ENCODE measurements around the gene NOP9.

Gene NOP9, protein sequence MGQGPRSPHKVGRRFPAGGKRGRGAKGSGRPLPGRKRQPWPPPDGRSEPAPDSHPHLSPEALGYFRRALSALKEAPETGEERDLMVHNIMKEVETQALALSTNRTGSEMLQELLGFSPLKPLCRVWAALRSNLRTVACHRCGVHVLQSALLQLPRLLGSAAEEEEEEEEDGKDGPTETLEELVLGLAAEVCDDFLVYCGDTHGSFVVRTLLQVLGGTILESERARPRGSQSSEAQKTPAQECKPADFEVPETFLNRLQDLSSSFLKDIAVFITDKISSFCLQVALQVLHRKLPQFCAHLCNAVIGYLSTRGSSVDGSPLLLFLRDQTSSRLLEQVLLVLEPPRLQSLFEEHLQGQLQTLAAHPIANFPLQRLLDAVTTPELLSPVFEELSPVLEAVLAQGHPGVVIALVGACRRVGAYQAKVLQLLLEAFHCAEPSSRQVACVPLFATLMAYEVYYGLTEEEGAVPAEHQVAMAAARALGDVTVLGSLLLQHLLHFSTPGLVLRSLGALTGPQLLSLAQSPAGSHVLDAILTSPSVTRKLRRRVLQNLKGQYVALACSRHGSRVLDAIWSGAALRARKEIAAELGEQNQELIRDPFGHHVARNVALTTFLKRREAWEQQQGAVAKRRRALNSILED
- total RNA-seq: 71.4 to 75.8 reads per million in 2 donors

DNA sequence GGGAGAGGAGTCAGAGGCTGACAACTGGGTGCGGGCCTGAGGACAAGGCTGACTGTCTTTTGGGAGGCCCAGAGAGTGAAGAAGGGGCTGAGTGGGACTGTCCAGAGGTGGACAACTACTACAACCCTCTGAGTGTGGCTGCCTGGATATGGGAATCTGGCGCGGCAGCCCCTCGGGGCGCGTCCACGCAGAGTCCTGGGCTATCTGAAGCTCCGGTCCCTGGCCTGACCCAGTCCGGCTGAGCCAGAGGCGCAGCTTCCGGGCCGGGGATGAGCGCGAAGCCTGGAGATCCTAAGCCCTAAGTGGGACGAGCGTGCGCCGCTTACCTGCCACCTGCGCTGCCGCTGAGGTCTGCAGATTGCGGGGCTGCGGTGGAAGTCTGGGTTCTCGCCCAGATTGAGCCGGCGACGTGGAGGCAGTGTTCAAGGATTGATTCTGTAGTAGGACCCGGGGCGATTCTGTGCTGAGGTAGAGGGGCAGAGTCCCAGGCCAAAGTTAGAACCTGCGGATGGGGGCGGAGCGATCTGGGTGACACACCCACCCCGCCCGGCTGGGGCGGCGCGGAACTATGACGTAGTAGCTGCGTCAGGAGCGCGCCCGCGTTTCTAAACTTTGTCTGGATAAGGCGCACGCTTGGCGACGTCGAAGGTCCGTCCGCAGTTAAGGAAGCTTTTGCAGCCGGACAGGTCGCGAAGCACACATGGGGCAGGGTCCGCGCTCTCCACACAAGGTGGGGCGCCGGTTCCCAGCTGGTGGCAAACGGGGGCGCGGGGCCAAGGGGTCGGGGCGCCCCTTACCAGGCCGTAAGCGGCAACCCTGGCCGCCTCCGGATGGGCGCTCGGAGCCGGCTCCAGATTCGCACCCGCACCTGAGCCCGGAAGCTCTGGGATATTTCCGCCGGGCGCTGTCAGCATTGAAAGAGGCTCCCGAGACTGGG is at the start of gene NOP9, which contains the start of gene DHRS1:
NOP9 (plus strand) TSS at position 596 of the 937 bp plus-strand sequence; CDS start at position 701, 105 bp downstream.
DHRS1 (minus strand) TSS at position 526 of the 937 bp plus-strand sequence. CDS start 674 bp downstream, outside the sequence.
- peak; percentile 82 to 90 (median 86) for DNase-seq

DNA sequence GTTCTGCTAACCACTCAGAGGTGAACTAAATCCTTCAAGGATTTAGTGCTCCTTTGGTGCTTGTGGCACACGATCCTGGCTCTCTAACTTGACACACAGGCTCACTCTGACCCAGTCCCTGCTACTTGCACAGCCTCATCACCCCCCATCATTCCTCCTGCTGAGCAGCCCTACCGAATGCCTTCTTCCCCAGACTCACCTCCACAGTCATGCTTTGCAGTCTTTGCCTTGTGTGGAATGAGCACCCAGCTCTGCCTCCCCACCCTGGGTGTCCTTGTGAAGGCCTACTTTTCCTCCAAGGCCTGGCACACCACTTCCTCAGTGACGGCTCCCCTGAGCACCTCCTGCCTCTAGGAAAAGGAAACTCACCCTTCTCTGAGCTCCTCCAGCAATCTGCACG is 49.3 kb upstream of the NOP9 start:
- DNase-seq: no peak

DNA sequence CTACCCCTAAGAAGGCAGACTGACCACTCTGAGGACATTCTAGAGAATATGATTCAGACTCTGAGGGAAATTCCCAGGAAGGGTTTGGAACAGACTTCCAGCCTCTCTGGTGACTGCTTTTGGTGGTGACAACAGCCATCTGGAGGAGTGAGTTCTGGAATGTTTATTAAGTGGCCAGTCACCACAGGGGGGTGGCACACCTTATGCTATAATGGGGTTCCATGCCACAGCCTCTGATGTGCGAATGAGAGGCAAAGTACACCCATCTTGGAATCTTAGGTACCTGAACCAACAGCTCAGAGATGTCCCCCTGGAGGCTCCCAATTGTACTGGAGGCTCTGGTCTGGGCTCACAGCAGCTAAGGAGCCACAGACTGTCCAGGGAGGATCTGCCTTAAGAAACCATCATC is 47.8 kb upstream of the NOP9 start:
- no peak for DNase-seq

DNA sequence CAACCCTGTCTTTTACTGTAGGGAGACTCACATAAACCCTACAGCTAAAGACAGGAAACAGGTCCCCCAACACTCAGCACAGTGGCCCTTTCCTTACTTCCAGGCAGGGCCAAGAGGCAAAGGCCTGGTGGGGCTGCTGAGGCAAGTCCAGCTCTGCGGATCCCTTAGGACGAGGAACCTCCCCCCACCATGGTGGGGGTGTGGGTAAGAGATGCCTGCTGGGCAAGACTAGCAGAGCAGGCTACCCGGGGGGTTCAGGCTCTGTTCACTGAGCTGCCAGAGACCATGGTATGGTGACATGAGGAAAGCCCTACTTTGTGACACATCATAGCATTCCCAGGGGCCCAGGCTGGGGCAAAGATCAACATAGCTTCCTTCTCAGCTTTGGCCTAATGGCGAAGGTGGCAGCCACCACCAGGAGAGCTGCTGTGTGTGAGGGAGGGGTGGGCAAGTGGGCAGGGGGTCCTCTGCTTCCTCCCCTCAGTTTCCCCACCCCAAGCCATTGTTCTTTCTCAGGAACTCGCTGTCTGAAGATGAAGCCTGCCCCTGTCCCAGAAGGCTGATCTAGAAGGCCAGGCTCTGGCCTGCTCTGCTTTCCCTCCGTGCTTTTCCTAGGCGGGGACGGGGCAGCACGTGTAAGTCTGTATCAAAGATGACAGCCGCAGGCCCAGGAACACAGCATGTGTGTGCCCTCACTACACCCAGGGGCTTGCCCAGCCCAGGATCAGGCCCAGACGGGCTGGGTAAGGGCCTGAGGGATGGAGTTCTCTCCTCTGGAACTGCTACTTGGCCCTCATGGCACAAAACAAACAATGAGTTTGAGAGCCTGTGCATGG is 47.1 kb upstream of the NOP9 start:
- DNase-seq: no peak

DNA sequence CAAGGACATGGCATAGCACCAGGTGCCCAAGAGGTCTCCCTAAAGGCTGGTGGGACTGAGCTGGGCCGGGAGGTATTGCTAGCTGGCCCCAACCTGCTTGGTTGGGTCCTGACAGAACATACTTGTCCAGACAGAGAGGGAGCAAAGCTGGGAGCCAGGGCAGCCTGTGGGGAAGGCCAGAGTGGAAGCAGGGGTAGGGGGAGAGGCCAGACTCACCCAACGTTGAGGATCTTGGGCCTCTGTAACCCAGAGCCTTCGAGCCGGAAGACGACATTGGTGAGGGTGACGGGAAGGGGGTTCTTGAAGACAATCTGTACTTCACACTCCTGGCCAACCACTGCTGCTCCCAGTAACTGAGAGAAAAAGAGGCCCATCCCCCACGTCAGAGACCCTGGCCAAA is 45.7 kb upstream of the NOP9 start:
- no peak for DNase-seq

DNA sequence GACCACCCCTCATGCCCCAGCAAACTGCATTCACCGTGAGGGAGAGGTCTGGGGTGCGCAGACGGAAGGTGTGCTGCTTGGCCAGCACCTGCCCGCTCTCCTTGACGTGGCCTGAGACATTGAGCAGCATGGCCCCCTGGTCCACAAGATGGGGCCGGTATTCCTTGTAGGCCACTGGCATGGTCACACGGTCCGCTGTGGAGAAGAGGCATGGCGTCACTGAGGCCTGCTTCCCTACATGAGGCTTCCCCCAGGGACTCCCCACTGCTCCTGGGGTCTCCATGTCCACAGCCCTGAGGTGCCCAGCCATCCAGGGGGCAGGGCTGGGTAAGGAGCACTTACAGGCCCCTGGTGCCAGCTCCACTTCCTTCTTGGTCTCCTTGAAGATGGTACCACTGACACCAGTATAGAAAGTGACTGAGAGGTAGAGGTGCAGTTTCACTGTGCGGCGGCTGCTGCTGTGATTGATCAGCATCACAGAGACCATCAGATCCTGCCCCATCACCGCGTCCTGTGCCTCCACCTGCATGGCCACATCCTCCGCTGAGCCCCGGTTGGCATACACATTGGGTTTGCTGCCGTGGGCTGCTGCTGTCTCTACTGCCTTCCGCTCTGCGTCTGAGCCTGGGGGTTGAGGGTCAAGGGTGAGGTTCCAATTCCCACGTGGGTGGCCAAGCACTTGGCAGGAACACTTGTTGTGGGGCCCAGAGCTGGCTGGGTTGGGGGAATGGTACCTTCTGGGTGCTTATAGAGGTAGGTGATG is 44.8 kb upstream of the NOP9 start:
- DNase-seq: no peak

DNA sequence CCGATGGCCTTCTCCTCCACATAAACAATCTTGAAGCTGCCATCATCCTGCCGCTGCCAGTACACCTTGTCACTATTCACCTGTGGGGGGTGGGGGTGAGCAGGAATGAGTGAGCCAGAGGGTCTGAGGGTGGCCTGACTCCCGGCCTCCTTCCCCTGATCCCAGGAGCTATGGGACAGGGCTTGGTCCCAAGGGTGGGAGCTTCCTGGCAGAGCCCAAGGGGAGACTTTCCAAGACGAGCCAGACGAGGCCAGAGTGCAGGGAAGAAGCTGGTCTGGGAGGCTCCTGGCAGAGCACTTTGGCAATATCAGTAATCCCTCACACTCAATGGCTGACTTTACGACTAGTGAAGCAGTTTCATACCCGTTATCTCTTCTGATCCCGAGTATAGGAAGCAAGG is 44.2 kb upstream of the NOP9 start:
- DNase-seq: no peak

DNA sequence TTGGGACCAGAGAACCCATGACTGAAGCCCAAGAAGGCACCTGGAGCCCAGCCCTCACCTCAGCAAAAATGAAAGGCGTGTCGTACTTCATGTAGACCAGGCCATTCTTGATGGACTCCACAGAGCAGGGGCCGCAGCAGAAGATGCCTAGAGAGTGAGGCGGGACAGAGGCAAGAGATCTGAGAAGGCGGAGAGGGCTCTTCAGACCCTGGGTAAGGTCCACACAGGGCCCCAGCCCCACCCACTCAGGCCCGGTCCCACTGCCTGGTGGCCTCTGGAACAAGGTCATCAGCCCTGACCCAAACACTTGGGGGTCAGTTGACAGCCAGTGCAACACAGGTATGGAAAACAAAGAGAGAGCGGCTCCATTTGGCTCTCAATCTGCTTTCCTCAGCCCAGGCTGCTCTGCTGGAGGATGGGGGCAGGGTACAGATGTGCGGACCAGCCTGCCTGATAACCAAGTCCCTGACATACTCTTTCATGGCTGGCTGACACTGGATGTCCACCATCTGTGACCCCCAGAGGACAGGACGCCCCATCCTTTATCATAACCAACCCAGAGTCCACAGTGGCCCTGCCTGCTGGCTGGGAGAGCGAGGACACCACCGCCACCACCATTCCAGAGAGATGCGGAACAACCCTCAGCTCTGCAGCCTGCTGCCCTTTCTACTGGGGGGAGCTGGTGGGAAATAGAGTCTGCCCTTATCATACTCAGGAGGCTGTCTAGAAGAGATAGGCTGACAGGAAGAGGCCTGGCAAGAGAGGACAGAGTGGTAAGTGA is 43.5 kb upstream of the NOP9 start:
- DNase-seq: no peak

DNA sequence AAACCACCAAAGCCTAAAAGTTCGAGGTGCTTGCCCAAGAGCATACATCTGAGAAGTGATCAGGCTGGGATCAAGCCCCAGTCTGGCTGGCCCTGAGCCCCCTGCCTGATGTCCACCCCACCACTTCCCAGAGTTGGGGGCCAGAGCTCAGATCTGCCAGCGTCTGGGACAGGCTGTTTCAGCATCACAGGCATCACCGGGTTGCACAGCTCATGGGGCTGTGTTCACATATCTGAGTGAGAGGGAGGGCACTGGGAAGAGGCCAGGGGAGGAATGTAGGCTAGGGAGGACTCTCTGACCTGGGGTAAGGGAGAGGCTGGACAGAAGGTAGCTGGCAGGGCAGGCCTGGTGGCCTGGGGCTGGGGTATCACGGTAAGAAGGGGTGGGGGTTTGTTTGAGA is 42.7 kb upstream of the NOP9 start:
- no peak for DNase-seq

DNA sequence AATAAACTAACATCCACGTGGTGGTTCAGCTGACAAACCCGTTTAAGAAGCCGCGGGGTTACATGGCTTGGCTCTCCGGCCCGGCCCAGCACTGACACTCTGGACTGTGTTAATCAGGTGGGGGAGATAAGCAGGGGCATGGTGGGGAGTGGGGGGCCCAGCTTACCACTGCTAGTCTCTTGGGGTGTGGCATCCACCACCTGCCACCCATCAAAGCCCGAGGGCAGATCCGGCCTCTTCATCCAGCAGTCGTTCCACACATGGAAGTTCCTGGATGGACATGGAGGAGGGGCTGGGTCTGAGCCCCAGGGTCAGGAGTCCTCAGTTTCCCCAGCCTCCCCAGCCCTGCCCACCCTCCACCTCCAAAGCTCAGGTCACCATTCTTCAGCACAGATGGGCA is 41.5 kb upstream of the NOP9 start:
- DNase-seq: no peak

DNA sequence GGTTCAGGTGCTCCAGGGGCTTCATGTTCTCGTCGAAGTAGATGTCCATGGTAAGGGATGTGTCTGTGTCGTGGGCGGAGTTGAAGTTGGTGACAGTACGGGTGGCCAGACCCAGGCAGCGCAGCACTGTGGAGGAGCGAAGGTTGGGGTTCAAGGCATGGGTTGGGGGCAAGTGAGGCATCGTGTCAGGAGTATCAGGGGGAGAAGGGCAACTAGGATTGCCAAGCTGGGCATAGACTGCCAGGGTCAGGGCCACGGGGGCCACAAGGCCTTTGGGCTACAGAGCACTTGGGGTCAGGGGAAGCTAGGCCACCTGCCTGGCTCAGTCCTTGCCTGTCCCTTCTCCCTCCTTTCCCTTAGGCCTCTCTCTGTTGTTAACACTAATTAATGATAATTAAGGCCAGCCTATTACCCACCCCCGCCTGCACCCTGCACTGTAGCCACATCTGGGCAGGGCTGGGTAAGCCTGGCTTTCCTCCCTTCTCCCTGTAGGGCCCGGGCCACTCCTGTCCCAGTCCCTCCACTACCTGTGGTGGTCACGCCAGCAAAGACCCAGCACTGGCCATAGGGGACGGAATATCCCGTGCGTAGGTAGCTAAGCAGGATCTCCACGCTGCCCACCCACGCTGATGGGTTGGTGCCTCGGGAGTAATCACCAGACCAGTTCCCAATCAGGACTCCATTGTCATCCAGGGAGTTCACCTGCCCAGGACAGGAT is 40.9 kb upstream of the NOP9 start:
- no peak for DNase-seq

DNA sequence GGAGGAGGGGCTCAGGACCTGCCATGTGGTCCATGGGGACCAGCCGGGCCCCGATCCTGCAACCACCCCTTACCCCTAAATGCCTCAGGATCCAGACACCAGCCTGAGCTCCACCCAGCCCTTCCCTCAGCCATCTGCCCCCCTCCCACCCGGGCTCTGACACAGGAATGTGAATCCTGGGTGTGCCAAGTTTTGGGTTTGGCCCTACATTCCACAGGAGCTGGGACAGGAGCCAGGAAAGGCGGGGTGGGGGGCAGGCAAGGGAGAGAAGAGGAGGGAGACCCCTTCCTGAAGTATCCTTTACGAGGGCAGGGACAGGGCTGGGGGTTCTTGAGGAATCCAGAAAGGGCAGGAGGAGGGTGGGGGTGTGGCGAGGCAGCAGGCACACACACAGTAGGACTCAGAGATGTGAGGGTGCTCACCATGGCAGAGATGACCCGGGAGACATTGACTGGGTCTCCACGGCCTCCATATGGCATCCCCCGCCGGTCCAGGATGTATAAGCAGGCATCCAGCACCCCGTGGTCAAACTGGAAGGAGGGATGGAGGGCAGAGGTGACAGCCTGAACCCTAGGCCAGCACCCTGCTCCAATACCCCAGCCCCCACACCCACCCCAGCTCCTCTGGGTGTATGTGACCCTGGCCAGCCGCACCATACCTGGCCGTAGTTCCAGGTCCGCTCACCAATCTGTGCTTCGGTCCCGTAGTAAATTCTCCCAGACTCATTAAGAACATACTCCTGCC is 40.2 kb upstream of the NOP9 start:
- no peak for DNase-seq

DNA sequence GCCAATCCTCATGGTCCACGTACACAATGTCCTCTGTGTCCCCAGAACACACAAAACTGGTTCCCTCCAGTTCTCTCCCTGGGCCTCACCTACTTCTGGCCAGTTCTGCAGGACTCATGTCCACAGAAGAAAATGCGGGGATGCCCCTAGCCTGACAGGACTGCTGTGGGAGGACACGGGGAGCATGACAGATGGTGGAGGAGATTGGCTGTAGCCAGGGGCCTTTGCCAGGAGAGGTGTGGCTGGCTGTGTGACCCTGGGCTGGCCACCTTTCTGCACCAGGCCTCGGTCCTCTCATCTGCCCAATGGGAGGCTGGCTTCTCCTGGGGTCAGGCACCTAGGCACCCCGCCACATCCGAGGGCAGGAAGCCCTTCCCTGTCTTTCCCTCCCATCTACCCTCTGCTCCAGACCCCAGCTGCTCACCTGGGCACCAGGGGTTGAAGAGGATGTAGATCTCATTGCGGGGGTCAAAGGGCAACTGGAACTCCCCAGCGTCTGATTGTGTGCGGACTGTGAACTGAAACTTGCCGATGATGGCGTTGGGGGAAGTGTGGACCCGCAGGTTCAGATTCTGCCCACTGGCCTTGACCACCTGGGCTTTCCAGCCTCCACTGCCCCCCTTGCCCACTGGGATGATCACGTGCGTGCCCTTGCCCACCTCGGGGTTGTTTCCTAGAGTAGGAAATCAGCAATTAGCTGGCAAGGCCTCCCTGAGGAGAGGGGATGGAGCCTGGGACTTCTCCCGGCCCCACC is 39.4 kb upstream of the NOP9 start:
- no peak for DNase-seq

DNA sequence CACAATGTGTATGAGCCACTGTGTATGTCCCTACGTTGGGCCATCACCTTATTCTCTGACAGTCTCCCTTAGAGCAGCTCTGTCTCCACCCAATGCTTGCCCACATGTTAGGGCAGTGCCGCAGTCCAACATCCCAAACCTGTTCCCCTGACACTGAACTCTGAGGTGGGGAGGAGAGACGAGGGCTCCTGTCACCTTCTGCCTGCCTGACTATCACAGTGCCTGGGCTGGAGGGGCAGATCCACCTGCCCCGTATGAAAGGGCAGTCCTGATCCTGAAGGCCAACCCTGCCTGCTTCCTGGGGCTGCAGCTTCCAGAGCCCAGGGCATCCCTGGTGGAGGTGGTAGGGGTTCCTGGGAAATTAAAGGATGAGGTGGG is 38.9 kb upstream of the NOP9 start:
- DNase-seq: no peak

DNA sequence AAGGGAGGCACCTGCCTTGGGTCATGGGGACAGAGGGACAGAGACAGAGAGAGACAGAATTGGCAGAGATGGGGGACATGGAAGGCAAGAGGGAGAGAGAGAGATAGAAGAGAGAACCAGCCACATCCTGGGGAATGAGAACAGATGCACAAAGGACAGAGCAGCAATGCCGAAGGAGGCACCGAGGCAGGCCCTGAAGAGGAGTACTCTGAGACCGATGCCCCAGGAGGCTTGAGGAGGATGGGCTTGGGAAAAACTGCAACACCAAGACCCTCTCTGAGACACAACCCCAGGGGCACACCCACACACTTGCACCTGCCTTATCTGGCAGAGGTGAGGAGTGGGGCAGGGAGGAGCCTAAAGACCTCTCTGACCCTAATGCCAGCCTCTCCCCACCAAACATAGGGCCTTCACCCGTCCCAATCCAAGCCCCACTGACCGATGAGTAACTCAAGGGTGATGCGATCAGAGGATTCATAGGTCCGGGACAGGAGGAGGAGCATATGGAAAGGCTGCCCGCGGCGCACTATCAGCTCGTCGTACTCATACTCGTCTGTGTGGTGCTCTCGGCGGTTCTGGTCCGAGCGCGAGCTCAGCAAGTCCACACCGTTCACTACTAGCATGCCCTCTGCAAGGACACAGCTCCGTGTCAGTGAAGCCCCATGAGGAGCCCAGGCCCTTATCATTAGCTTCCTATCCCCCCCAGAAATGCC is 38.2 kb upstream of the NOP9 start:
- no peak for DNase-seq

DNA sequence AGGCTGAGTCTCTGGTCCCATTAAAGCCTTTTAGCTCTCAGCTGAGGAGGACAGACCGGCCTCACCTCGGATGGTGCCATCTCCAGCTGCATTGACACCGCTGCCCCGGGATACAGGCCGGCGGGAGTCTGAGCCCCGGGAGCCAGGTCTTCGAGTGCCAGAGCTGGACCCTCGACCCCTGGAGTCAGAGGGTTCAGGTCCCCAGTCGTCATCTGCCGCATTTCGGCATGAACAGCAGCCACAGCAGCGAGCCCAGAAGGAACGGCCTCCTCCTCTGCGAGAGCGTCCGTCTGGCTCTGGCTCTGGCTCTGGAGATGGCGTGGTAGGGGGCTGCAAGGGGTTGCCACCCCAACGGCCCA is 37.7 kb upstream of the NOP9 start:
- no peak for DNase-seq

DNA sequence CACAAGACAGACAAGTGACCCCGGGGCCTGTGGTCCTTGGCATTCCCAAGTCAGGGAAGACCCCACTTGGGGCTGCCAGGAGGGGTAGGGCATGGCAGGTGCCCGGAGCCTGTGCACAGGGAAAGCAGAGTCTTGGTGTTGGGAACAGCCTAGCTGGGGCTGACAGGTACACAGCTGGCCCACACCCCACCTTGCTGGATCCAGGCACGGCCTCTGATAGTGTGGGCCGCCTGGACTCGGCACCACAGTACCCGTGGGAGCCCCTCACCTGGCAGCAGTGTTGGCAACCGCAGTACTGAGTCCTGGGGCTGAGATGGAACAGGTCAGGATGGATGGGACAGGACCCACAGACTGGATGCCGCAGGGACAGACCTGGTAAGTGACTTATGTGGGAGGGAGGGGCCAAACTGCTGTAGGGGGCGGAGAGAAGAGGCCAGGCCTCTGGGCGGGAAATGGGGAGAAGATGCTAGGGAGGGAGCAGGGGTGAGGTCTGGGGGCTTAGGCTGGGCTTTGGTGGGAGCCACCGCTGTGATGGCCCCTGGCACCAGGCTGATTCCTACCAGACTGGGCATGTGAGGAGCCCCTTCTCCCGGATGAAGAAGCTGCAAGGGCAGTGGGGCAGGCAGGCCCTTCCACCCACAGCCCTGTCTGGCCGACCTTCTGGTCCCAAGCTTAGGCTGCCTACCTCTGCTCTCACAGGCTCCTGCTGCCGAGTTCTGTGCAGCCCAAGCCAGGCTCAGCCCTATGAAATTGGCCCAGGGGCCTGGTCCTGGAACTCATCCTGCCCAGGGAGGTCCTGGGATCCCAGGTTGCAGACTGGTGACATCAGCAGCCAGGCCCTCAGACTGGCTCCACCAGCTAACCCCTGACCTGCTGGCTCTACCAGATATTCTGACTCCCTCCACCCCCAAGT is 36.6 kb upstream of the NOP9 start, which contains the start of gene TGM1:
TGM1 (minus strand) TSS at position 357 of the 913 bp plus-strand sequence. CDS start 825 bp downstream, outside the sequence.
- DNase-seq: no peak
